Epidermal melanocyte (primary cell): ENCODE results near the gene APOBEC4.

Source experiments
- DNase-seq: peaks from one replicate; pipeline ENCODE4 v3.0.0; 2011; ENCODE audit warnings: low spot score; ENCODE audit not compliant: insufficient read length

APOBEC4 gene

DNA sequence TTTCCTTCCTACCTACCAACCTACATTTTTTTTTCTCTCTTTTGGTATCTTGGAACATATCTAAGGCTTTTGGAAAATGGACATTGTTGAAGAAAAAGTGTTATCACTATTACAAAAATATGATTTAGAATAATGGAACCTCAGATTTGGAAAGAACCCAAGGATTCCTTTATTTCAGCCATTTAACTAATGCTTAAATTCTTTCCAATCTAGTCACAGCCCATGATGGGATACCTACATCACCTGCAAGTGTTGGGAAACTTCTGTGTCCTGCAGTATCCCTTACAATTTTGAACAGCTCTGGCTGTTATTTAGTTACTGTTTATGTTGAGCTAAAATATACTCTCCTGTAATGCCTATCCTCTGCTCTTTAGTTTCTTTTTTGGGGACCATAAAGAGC lies 22.3 kb upstream of the APOBEC4 start:
- no peak for DNase-seq

DNA sequence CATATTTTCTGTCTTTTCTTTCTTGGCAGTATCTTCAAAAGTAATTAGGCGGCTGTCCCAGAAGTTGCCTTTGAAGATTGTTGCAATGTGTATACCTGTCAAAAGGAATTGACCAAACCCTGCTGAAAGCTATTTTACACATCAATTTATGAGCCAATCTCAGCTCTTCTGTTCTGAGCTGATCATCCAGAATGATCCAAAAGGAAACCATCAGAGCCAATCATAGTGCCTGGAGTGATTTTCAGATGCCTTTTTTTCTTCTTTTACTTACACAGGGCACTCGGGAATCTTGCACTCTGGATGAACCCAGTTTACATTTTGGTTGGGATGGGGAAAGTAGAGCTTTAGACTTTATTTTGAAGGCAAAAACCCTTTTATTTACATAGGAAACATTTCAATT lies 21.8 kb upstream of the APOBEC4 start:
- no peak for DNase-seq

DNA sequence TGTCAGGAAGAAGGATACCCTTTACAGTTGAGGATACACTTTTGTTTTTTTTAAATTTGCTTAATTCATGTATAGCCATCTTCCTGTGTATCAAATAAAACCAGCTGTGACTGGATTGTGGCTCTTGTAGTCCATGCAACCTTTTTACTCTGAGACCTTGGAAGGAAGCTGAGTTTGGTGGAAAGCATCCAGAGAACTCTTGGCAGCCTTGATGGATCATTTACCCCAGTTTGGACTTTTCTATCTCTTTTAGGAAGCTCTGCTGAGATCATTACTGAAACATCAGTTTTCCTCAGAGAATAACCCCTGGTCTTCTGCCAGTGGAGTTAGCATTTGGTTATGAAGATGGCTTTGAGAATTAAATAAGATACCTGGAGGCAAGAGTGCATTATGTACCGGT lies 21.2 kb upstream of the APOBEC4 start:
- DNase-seq: no peak

DNA sequence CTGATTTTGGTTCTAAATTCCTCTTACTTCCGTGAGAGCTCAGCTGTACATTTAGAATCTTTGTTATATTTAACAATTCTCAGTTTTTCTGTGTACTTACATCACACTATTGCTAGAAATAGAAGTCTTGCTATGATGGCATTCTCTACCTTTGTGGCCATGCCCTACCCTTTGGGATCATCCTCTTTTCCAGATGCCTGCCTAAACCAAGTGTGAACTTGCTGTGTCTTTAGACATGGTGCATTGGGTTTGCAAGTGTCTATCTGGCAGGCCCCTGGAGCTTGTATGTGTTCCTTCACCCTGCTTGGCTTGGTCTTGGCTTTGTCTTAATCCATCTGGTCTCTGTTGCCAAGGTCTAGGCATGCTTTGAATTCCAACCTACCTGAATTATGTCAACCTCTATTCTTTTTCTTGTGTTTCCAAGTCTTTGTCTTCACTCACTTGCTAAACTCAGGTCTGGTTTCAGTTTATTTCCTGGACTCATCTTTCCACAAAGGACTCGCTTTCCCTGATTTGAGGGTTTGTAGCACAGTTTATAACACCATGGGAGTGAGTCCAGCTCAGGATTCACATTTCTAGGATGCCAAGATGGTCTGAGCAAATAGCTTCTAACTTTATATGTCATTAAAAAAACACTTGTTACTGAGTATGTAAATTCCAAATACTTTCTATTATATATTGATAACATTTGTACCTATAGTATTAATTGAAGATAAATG lies 20.6 kb upstream of the APOBEC4 start:
- DNase-seq: no peak

DNA sequence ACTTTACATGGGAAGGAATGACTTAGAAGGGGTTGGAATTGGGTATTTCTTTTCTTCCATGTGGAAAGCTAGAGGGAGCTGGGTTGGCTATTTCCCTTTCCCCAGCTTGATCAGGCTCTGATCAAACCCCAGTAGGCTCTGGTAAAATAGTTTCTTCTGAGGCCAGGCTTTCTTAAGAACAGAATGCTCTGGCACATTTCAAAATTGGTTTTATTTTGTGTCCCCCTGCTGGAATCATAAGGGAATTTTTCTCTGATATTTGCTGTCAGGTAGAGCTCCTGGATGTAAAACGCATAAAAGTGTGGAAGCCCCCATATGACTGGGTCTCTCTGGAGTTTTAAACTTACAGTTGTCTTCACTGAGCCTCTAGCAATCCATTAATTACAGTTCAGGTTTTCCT lies 17.1 kb upstream of the APOBEC4 start:
- no peak for DNase-seq

DNA sequence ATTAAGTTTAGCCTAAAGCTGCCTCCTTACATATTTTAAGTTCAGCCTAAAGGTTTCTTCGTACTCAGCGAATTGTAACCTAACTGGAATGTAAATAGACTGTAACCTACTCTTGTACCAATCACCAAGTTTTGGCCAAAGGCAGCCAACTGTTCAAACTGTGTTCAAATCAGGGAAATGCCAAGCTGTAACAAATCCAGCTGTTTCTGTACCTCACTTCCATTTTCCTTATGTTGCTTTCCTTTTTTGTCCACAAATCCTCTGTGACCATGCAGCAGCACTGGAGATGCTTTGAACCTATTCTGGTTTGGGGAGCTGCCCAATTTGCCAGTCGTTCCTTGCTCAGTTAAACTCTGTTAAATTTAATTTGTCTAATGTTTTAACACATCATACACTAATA lies 3.2 kb upstream of the APOBEC4 start:
- DNase-seq: no peak

DNA sequence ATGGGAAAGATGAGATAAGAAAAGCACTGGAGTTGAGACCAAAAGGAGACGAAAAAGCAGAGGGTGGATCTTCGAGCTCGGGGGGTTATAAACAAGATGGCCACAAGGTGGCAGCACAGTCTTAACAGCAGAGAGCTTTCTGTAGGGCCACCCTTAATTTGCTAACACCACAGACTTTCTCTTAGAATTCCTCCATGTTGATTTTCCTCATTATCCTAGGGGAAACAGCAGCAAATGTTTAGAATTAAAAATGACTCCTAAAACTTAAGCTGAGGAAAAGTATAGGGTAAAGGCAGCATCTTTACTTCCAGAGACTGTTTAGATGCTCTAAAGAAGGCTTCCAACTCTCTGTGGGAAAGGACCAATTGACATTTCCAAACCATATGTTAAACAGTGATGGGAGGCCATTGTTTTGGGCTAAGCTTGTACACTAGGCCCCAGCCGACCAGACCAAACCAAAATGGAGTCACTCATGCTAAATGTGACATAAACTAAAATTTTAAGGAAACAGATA lies 2.5 kb upstream of the APOBEC4 start:
- peak; percentile 85 for DNase-seq

DNA sequence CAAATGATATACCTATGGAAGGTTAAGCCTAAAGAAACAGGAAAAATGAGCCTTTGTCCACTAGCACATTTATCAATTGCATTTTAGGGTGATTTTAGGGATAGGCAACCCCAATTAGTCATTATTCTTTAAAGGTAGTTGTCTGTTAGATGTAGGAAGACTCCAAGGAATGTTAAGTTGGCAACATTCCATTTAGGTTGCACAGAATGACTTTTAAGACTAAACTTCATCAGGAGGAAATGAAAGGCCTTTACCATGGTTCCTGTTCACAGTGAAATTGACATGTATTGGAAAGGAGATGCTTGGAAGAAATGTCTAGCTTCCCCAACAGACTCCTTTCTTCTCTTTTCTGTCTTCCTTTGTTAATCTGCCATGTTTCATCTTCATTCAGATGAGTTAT lies 1.6 kb upstream of the APOBEC4 start:
- DNase-seq: no peak

DNA sequence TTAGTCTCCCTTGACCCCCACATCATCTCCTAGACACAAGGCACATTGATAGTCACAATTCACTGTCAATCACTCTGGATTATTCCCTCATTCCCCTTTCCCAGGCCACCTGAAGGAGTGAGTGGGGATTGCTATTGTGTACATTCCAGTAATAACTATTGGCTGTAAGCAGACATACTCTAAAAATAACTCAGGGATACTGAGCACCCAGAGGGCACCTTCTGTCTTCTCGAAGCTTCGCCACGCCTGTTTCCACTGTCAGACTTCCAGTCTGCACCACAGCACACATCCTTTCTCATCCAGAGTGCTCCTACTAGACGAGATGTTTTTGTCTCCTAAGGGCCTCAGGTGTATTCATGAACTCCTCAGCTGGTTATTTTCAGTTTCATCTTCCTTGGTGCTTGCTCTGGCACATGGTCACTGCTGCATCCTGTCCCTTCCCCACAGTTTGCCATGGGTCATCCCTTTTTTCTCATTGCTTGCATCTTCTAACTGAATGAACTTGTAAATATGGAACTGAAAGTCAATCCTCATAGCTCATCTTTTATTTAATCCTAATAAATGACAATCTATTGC lies 848 bp upstream of the APOBEC4 start:
- no peak for DNase-seq

DNA sequence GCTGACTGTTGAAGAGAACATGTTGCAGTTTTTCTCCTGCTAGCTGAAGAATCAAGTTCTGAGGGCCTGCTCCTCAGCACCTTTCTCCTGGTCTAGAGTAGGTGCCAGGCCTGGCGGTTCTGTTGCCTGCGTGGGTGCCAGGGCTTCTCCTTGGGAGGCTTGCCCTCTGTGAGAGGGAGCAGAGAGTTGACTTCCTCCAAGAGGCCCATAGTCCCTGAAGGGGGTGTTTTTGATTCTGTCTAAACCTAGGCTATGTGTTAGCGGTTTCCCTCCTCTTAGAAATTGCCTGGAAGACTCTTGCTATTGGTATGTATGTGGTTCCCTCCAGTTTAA lies 312 bp upstream of the APOBEC4 start:
- no peak for DNase-seq

DNA sequence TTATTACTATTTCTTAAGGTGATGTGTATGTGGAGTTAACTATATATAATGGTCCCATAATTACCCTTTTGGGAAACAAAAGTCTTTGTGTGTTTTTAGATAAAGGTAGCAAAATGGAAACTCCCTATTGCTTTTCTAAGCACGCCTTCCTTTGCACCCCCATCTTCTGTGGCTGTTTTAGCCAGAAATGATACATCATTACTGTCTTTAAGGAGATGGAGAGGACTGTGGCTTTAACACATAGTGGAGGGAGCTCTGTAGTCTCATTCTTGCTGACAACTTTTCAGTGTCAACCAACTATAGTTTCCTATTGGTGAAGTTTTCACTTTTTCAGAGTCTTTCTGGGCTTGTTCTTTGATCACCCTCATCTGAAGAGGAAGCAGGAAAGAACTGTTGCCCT lies 1.0 kb downstream of the APOBEC4 start:
- DNase-seq: no peak

DNA sequence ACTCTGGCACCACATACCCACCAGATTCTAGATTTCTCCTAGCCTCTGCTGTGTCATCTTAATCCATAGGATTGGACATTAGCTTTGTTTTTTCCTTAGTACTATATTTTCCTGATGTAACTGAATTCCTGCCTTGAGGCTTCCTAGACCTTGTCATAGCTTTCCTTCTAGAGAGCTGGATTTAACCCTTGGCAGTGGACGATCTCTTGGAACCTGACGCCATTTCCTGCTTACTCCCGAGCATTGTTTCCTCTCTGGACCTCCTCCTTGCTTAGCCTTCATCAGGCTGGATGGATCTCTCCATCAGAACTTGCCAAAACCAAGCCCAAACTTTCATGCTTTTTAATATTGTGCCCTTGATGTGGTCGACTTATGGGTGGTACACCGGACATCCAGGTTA lies 1.5 kb downstream of the APOBEC4 start:
- no peak for DNase-seq

DNA sequence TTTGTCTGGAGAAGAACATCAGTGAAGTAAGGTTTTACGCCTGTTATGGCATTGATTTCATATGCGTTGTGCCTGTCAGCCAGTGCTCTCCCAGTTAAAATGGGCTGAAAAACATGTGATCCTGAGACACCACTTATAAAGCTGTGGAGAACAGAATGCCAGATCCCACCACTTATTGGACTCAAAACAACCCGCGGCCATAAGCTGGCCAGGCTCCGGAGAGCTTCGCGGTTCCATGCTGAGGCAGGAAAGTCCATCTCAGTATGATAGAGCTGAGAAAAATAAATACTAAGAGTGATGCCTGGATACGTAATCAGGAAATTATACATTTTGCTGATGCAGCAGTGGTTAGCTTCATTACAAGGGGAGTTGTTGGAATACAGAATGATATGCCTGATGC lies 5.1 kb downstream of the APOBEC4 start:
- DNase-seq: no peak

DNA sequence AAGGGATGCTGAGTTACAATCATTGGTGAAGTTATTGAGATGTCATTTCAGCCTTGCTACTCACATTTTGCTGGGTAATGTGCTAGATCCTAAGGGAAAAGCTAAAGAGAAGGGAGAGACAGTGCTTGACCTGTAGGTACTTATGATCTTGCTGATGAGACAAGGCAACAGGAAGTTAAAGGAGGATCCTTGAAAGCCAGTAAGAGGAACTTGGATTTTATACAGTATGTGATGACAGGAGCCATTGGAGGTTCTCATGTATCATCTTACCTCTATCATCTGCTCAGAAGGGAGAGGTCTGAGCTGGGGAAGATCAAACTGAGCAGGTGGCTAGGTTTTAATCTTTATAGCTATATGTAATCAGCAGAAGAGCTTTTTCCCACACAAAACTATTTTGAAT lies 6.3 kb downstream of the APOBEC4 start:
- DNase-seq: no peak

DNA sequence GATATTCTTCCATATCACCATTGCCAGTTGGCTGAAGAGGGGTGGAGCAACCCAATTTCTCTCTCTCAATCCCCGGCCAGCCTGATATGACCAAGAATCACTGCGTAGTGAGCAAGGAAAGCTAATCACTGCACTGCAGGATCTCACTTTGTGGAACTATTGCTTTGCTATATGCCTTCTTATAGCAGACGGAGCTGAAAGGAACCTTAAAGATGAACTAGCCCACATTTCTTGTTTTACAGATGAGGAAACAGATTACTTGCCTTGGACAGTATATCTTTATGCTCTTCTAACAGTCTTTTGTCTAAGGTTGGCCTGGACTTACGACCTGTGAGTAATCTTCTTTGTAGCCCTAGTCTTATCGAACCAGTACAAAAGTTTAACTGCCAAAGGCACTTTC lies 7.6 kb downstream of the APOBEC4 start:
- no peak for DNase-seq

DNA sequence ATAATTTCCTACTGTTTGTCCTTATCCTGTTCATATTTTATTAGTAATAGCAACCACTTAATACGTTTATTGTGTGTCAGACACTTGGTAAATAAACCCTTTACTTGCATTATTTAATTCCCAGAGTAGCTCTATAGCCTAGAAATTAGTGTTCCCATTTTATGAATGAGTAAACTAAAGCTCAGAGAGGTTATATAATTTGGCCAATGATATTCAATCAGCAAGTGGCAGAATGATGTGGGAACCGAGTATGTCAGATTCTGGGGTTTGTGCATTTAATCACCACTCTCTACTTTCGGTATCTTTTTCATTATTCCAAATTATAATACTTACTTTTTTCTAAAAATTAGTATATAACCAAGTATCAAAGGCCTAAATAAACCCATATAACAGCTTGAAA lies 10.9 kb downstream of the APOBEC4 start:
- DNase-seq: no peak

DNA sequence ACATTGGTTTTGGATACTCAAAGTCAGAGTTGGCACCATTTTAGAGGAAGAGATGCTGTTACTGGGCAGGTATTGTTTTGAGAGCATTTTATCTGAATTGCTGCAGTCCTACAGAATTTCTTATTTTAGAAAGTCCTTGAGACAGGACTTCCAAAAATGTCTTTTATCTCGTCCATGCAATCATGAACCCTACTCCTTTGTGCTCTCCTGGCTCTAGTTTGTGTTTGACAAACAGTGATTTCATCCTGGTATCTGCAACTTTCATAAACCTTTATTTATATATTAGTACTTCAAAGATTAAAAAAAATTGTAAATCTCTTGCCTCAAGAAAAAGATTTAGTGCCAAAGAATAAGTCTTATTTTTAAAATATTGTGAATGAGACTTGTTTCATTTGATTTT lies 12.9 kb downstream of the APOBEC4 start:
- no peak for DNase-seq

DNA sequence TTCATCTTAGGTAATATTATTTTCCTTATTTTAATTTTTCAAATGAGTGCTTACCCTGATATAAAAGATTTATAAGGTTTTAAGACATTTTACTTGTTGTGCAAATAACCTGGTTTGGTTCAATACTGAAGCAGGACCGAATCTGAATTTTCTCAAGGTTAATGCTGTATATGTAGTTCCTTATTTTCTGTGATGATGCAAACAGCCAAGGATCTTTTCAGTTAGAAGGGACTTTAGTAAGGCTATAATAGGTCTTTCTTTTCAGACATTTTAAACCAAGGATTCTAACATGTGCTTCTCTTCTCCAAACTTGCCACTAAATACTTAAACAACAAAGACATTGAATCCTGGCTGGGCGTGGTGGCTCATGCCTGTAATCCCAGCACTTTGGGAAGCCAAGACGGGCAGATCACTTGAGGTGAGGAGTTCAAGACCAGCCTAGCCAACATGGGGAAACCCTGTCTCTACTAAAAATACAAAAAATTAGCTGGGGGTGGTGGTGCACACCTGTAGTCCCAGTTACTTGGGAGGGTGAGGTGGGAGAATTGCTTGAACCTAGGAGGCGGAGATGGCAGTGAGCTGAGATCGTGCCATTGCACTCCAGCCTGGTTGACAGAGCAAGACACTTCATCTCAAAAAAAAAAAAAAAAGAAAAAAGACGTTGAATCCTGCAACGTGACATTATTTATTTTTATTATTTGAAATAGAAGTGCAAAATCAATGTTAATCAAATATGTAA lies 14.3 kb downstream of the APOBEC4 start:
- DNase-seq: no peak

DNA sequence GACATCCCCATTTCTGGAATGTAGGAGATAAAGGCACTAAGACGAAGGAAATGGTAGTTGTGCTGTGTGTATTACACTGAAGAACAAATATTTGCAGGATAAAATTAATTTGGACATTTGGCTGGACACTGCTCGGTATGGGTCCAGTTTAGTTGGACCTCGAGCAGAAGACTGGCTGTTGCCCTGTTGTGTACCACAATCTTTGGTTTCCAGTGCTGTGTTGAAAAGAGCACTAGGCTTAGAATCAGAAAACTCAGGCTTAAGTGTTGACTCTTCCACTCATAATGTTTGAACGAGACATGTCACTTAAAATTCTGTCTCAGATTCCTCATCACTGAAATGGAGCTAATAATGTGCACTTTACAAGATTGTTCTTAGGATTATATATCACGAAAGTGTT lies 16.3 kb downstream of the APOBEC4 start:
- DNase-seq: no peak

DNA sequence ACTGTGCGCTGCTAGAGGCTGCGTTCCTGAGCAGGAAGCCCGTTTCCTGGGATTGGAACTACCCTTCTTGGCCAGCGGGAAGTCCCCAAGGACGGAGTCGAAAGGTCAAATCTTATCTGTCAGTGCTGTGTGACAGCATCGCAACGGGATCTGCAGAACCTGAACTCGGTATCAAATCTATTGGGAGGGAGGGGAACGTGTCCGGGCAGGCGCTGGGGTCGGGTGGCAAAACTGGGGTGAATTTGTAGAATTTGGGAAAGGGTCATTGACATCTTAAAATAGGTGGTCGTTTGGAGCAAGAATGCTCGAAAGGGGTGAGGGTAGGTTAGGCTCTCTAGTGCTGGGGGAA lies 16.8 kb downstream of the APOBEC4 start:
- no peak for DNase-seq

DNA sequence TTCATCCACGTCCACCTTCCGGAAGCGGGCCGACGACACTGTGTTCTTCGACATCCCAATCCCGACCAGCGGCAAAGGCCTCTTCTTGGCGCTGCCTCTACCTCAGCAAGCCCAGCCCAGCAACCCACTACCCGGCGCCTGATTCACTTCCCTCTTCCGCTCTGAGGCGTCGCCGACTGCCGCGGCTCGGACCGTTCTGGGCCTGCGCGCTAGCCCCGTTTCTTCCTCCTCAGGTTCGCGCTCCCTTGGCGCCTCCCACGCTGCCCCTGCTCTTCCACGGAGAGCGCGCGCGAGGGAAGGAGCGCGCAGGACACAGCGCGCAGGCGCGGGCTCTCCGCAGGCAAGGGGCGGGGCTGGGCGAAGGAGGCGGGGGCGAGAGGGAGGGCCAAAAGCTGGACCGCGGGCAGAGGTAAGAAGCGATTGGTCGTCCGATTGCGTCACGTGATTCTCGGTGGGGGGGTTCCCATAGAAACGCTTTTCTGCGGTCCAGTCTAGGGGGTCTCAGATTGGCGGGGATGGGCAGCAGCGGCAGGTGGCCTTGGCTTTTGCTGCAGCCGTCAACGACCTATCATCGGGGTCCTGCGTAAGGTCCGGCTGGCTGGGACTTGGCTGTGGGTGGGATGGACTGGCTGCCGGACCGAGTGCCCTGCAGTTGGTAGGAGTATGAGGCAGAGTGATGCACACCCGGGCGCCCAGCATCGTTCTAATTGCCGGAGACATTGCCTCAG lies 17.3 kb downstream of the APOBEC4 start, which contains the start of gene ARPC5:
ARPC5 (minus strand) TSS at position 178 of the 728 bp plus-strand sequence; CDS start at position 54, 124 bp downstream.
- peak; percentile 88 for DNase-seq

DNA sequence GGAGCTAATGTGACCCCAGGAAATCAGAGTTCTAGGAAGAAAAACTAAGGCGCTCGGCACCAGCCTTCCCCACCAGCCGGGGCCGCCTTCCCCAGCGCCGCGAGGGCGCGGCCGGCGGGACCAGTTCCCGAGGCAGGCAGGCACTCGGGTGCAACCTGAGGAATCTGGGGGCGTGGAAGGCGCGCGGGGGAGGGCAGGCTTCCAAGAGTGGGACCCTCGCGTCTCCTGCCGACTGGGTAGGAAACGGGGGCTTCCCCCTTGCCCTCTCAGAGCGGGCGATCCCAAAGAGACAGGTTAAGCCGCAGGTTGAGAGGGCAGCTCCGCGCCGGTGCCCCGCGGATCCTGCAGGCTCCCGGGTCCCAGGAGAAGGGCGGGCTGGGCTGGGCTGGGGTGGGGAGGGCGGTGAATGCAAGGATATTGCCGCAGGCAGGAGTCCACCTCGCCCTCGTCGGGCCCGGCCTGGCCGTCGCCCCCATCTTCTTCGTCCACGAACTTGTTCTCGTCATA lies 18.0 kb downstream of the APOBEC4 start:
- DNase-seq: no peak
